Fibroblast of villous mesenchyme (primary cell): ENCODE results near the gene AMBP. TPM values are rescaled to one million over a fixed set of nuclear protein-coding genes. Genes with fewer than 3 reads are reported as not detected.

Experiments used
- DNase-seq: peaks from one replicate; pipeline ENCODE4 v3.0.0-alpha.2; 2010; ENCODE audit warnings: low read depth
- H3K4me3 ChIP-seq: 2 replicates; pipeline ENCODE4 v1.5.1; 2011; ENCODE audit warnings: low read depth, mild to moderate bottlenecking, low read length
- CTCF ChIP-seq: IDR thresholded peaks from 2 replicates; pipeline ENCODE4 v1.5.1; 2012; ENCODE audit warnings: low read depth, mild to moderate bottlenecking, low read length; ENCODE audit not compliant: insufficient read depth
- total RNA-seq: library from RNA; depleted of rRNA; stranded (reverse); fragments of >200 nt; gene quantifications from 2 replicates; pipeline ENCODE4 v1.2.3, GENCODE V29; 2012

The AMBP gene
- total RNA-seq, 1 donor = not detected

GRCh38 chr9:114072184-114073140 lies 5.6 kb downstream of the AMBP start:
- no peak for DNase-seq
- no peak for TF ChIP-seq CTCF
- no peak overlapping the region for H3K4me3 ChIP-seq

GRCh38 chr9:114071197-114071795 lies 6.8 kb downstream of the AMBP start:
- no peak for TF ChIP-seq CTCF
- DNase-seq = no peak
- no peak overlapping the region for H3K4me3 ChIP-seq

GRCh38 chr9:114070188-114071103 lies 7.7 kb downstream of the AMBP start:
- no peak overlapping the region for H3K4me3 ChIP-seq
- no peak for TF ChIP-seq CTCF
- no peak for DNase-seq

- no peak overlapping the region for H3K4me3 ChIP-seq
- TF ChIP-seq CTCF = no peak
- DNase-seq = no peak
Measured at GRCh38 chr9:114069476-114070187, 8.5 kb downstream of the AMBP start.

DNA sequence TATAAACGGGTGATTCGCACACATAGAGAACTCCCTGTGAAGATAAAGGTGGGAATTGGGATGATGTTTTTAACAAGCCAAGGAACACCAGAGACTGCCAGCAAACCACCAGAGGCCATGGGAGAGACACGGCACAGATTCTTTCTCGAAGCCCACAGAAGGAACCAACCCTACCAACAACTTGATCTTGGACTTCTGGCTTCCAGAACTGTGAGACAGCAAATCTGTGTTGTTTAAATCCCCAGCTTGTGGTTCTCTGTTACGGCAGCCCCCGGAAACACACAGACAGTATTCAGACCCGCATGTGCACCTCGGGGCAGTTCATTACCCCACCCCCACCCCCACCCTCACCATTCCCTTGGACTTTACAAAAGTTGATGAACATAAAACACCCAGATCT lies 12.8 kb downstream of the AMBP start:
- no peak overlapping the region for H3K4me3 ChIP-seq
- TF ChIP-seq CTCF = no peak
- no peak for DNase-seq
